Prostate gland (tissue), 2 donors: ENCODE data around the gene ATOSA. TPM values are rescaled to one million over a fixed set of nuclear protein-coding genes. Genes with fewer than 3 reads are reported as not detected.

Experiments used
- DNase-seq: peaks from one replicate; pipeline ENCODE4 v3.0.0-alpha.2; 2019; ENCODE audit warnings: low spot score
- H3K27ac ChIP-seq, 2 donors: fragments of 200-600 bp; sonication (generic); 2 replicates each; pipeline ENCODE4 v1.5.1; 2017 to 2019
- H3K27me3 ChIP-seq: fragments of 200-600 bp; sonication (generic); replicated peaks from 2 replicates; pipeline ENCODE4 v1.5.1; 2019; ENCODE audit not compliant: insufficient read depth
- H3K36me3 ChIP-seq, 2 donors: fragments of 200-600 bp; sonication (generic); 1 replicate in 1 of 2; 2 replicates in 1 of 2; pipeline versions ENCODE4 v1.5.1 to v1.8.1; 2017 to 2019
- H3K4me1 ChIP-seq: fragments of 200-600 bp; sonication (generic); replicated peaks from 2 replicates; pipeline ENCODE4 v1.5.1; 2019
- H3K4me3 ChIP-seq, 2 donors: fragments of 200-600 bp; sonication (generic); 2 replicates each; pipeline ENCODE4 v1.5.1; 2017 to 2019
- H3K9me3 ChIP-seq: fragments of 200-600 bp; sonication (generic); 2 replicates; pipeline ENCODE4 v1.5.1; 2017
- CTCF ChIP-seq, 4 experiments: fragments of 200-600 bp in 2 of 4; fragments of 450-650 bp in 2 of 4; sonication (generic) in 2 of 4; IDR thresholded peaks; 1 replicate in 3 of 4; 2 replicates in 1 of 4; pipeline ENCODE4 v1.5.1; 2016 to 2019; ENCODE audit warnings: antibody characterized with exemption in 4 of 4, mild to moderate bottlenecking in 2 of 4, moderate library complexity in 2 of 4
- POLR2A ChIP-seq: fragments of 450-650 bp; IDR thresholded peaks from one replicate; pipeline ENCODE4 v1.6.1; 2016; ENCODE audit warnings: antibody characterized with exemption, mild to moderate bottlenecking
- POLR2AphosphoS5 ChIP-seq: sonication (generic); formaldehyde crosslinking; IDR thresholded peaks from one replicate; pipeline ENCODE4 v1.6.1; 2017; ENCODE audit warnings: antibody characterized with exemption
- WGBS: methylation state at CpG from one replicate; pipeline ENCODE4 v1.1.5; 2018; 5-methylcytosine and 5-hydroxymethylcytosine counted together
- intact Hi-C: fragments of 100-400 bp; cut with DNase I; formaldehyde crosslinking; loops from one replicate; pipeline ENCODE4 v1.14.2; 2022
- total RNA-seq, 2 donors: library from RNA; depleted of rRNA; stranded (reverse); fragments of >200 nt; gene quantifications; one replicate each; pipeline ENCODE4 v1.1.0, GENCODE V29; 2016

The ATOSA gene
- total RNA-seq, 2 donors from 2014 or later, result 44.3 to 81.6 TPM

DNA sequence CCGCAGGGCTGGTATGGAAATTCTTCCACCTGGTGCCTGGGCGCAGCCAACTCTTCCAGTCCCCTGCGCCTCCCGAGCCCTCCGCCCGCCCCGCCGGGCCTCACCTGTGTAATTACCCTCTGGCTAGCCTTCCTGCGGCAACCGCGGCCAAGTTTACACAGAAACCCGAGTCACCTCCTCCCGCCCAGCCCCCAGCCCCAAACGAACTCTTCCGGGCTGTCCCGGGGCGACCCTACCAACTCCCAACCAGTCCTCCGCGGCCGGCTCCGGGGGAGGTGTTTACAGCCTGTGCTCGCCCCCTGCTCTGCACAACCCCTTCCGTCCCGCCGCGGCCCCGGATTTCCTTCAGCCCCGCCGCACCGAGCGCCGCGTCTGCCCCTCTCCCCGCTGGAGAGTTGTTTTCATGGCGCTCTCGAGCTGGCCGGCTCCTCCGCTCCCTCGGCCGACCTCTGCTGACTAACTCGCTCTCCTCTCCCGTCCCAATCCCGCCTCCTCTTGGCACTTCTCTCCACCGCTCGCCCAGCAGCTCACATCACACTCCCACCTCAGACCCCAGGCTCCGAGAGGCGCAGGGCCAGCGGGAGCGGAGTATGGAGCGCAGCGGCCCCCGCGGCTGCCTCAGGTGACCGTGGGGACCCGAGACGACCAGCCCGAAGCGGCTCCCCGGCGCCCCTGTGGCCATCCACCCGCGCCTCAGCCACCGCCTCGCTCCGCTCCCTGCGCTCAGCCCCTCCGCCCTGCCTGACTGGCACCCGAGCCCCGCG lies 538 bp downstream of the ATOSA start:
- H3K27me3 ChIP-seq, result no peaks in the 10 kb centered on the region
- peak overlapping the region; percentile 66 to 73 for H3K4me3 ChIP-seq
- peak; percentile 79 for DNase-seq
- TF ChIP-seq POLR2A (peak; percentile 53), CTCF (IDR thresholded peaks at IDR 0.05) (no peak), POLR2AphosphoS5 (peak; percentile 47)
- H3K36me3 ChIP-seq, result no peaks in the 10 kb centered on the region
- intact Hi-C loops, result loop anchor here (5.0 kb wide), 1 partner anchor 111 kb away; the partner anchor contains the start of gene ARPP19
- H3K27ac ChIP-seq, result peak overlapping the region; percentile 94 to 97
- H3K4me1 ChIP-seq, result no peaks in the 10 kb centered on the region
- WGBS, result under 1% methylated on average over 70 of the region's 70 CpGs
- H3K9me3 ChIP-seq, result no peaks in the 10 kb centered on the region

- H3K4me1 ChIP-seq, result no peaks in the 10 kb centered on the region
- H3K9me3 ChIP-seq, result no peaks in the 10 kb centered on the region
- H3K36me3 ChIP-seq, result no peaks in the 10 kb centered on the region
- intact Hi-C loops, result loop anchor here (5.0 kb wide), 1 partner anchor 111 kb away; the partner anchor contains the start of gene ARPP19
- under 1% methylated on average over 16 of the region's 16 CpGs for WGBS
- TF ChIP-seq CTCF (IDR thresholded peaks at IDR 0.05) (peak in 1 of 4 experiments; percentile 6), POLR2A (no peak), POLR2AphosphoS5 (no peak)
- DNase-seq, result peak; percentile 67
- peak overlapping the region; percentile 66 to 73 for H3K4me3 ChIP-seq
- H3K27ac ChIP-seq, result peak overlapping the region; percentile 94 to 97
- no peaks in the 10 kb centered on the region for H3K27me3 ChIP-seq
These were observed 1.4 kb downstream of the ATOSA start for GRCh38 chr15:52677593-52678467.

DNA sequence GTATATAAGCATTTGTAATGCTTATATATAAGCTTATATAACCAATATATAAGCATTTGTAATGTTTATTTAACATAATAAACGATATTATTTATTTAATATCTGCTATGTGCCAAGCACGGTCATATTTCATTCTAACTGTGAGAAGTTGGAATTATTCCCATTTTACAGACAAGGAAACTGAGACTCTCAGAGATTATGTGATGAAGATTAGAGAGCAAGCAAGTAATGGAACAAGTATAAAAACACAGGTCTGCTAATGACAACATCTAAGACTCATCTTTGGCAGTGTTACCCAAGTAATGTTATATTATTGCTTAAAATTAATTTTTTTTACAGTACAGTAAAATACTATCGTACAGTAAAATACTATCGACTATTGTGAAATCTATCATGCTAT lies 4.4 kb downstream of the ATOSA start:
- no peaks in the 10 kb centered on the region for H3K27me3 ChIP-seq
- H3K36me3 ChIP-seq, result no peaks in the 10 kb centered on the region
- intact Hi-C loops, result loop anchor here (5.0 kb wide), 1 partner anchor 108 kb away; the partner anchor contains the start of gene ARPP19
- H3K27ac ChIP-seq, result no peak overlapping the region
- no peak for TF ChIP-seq POLR2A
- no peak for TF ChIP-seq CTCF (IDR thresholded peaks at IDR 0.05)
- no peak for TF ChIP-seq POLR2AphosphoS5
- no peaks in the 10 kb centered on the region for H3K9me3 ChIP-seq
- no peak overlapping the region for H3K4me3 ChIP-seq
- 76% methylated on average over 4 of the region's 4 CpGs for WGBS
- no peaks in the 10 kb centered on the region for H3K4me1 ChIP-seq
- DNase-seq, result no peak

DNA sequence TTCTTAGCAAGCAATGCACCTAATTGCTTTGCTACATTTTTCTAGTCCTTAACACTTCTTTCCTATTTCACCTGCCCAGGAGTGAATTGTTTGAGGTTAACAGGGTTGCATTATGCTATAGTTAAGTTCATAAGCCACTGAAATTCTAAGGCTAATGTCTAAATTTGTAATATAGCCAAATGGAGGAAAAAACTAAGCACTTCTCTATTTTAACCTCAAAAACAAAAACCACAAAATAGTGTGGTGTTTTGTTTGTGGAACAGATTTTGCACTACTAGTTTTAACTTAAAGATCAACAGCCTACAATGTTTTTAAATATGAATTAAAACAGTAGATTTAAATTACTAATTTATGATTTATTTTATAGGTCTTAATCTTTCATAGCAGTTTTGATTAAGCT lies 5.5 kb downstream of the ATOSA start:
- H3K27ac ChIP-seq, result no peak overlapping the region
- TF ChIP-seq POLR2AphosphoS5 (no peak), CTCF (IDR thresholded peaks at IDR 0.05) (no peak), POLR2A (no peak)
- H3K9me3 ChIP-seq, result no peaks in the 10 kb centered on the region
- H3K27me3 ChIP-seq, result no peaks in the 10 kb centered on the region
- H3K4me1 ChIP-seq, result no peaks in the 10 kb centered on the region
- no peaks in the 10 kb centered on the region for H3K36me3 ChIP-seq
- H3K4me3 ChIP-seq, result no peak overlapping the region
- intact Hi-C loops, result no loop called here
- no peak for DNase-seq
